ENCODE data around the gene FMNL3. TPM values are rescaled to one million over a fixed set of nuclear protein-coding genes. Genes with fewer than 3 reads are reported as not detected.

The FMNL3 gene
- polyA plus RNA-seq, 1 experiment, result 13.3 TPM

GRCh38 chr12:49683599-49684309, 23.5 kb downstream of the FMNL3 start:
- CTCF ChIA-PET, result interaction anchor here (1.2 to 2.7 kb wide), 4 partner anchors 8 to 39 kb away, joined by 4 to 10 read pairs (median 6); no protein-coding TSS in a partner anchor
- no peaks in the 10 kb centered on the region for H3K27me3 ChIP-seq (ENCODE audit: control insufficient read depth, insufficient read depth, low read length)
- TF ChIP-seq CTCF (IDR thresholded peaks at IDR 0.05; ENCODE audit: insufficient read depth, low read depth, low read length), result no peak
- H3K36me3 ChIP-seq (ENCODE audit: control insufficient read depth, insufficient read depth, low read length), result no peaks in the 10 kb centered on the region
- no peak overlapping the region for H3K4me3 ChIP-seq (ENCODE audit: low read depth, low read length)
- POLR2A ChIA-PET, result no interaction called here
- no peak for DNase-seq (ENCODE audit: low read depth)

- H3K4me3 ChIP-seq (ENCODE audit: low read depth, low read length), result no peak overlapping the region
- no peak for DNase-seq (ENCODE audit: low read depth)
- no peak for TF ChIP-seq CTCF (IDR thresholded peaks at IDR 0.05; ENCODE audit: insufficient read depth, low read depth, low read length)
- no peaks in the 10 kb centered on the region for H3K36me3 ChIP-seq (ENCODE audit: control insufficient read depth, insufficient read depth, low read length)
- POLR2A ChIA-PET, result no interaction called here
- CTCF ChIA-PET, result interaction anchor here (0.9 to 2.8 kb wide), 7 partner anchors 9 to 43 kb away, joined by 3 to 12 read pairs (median 4); no protein-coding TSS in a partner anchor
- no peaks in the 10 kb centered on the region for H3K27me3 ChIP-seq (ENCODE audit: control insufficient read depth, insufficient read depth, low read length)
Observed at GRCh38 chr12:49680075-49680474, 27.1 kb downstream of the FMNL3 start.

- CTCF ChIA-PET, result interaction anchor here (1.0 to 2.8 kb wide), 3 partner anchors 9 to 331 kb away, joined by 3 to 12 read pairs (median 4); no protein-coding TSS in a partner anchor
- POLR2A ChIA-PET, result no interaction called here
Observed at GRCh38 chr12:49678711-49679110, 28.5 kb downstream of the FMNL3 start.

GRCh38 chr12:49675137-49675536, 32.1 kb downstream of the FMNL3 start:
- ChIA-PET CTCF (interaction anchor here (0.8 to 4.2 kb wide), 10 partner anchors 9 to 66 kb away, joined by 3 to 23 read pairs (median 4); partner anchors contain the start of genes FMNL3 and TMBIM6), POLR2A (interaction anchor here (1.1 kb wide), 1 partner anchor 12 kb away, joined by 3 read pairs; no protein-coding TSS in a partner anchor)
- DNase-seq (ENCODE audit: low read depth), result no peak
- TF ChIP-seq CTCF (IDR thresholded peaks at IDR 0.05; ENCODE audit: insufficient read depth, low read depth, low read length), result no peak
- Histone ChIP-seq H3K36me3 (ENCODE audit: control insufficient read depth, insufficient read depth, low read length) (no peaks in the 10 kb centered on the region), H3K4me3 (ENCODE audit: low read depth, low read length) (no peak overlapping the region), H3K27me3 (ENCODE audit: control insufficient read depth, insufficient read depth, low read length) (no peaks in the 10 kb centered on the region)

More at GRCh38 chr12:49678711-49679110, 28.5 kb downstream of the FMNL3 start:
- no peak for DNase-seq (ENCODE audit: low read depth)
- H3K27me3 ChIP-seq (ENCODE audit: control insufficient read depth, insufficient read depth, low read length), result no peaks in the 10 kb centered on the region
- H3K36me3 ChIP-seq (ENCODE audit: control insufficient read depth, insufficient read depth, low read length), result no peaks in the 10 kb centered on the region
- no peak for TF ChIP-seq CTCF (IDR thresholded peaks at IDR 0.05; ENCODE audit: insufficient read depth, low read depth, low read length)
- H3K4me3 ChIP-seq (ENCODE audit: low read depth, low read length), result no peak overlapping the region

- H3K4me3 ChIP-seq (ENCODE audit: low read depth, low read length), result no peak overlapping the region
- CTCF ChIA-PET, result interaction anchor here (0.9 to 4.2 kb wide), 12 partner anchors 10 to 33 kb away, joined by 3 to 23 read pairs (median 6); partner anchors contain the start of gene FMNL3
- no peak for TF ChIP-seq CTCF (IDR thresholded peaks at IDR 0.05; ENCODE audit: insufficient read depth, low read depth, low read length)
- H3K27me3 ChIP-seq (ENCODE audit: control insufficient read depth, insufficient read depth, low read length), result no peaks in the 10 kb centered on the region
- DNase-seq (ENCODE audit: low read depth), result no peak
- no peaks in the 10 kb centered on the region for H3K36me3 ChIP-seq (ENCODE audit: control insufficient read depth, insufficient read depth, low read length)
- POLR2A ChIA-PET, result interaction anchor here (1.1 kb wide), 1 partner anchor 12 kb away, joined by 3 read pairs; no protein-coding TSS in a partner anchor
Observed at GRCh38 chr12:49674318-49674981, 32.8 kb downstream of the FMNL3 start.

All from BJ (cell line).